ENCODE results near the gene APOBEC3A. TPM values are rescaled to one million over a fixed set of nuclear protein-coding genes. Genes with fewer than 3 reads are reported as not detected.
"Not testable (repeated sequence)": the region's sequence is repeated elsewhere in the genome, so short reads cannot be mapped to it uniquely, and the experiment has no call there.

The APOBEC3A gene
- total RNA-seq, 1 donor from 2014 or later: not detected

DNA sequence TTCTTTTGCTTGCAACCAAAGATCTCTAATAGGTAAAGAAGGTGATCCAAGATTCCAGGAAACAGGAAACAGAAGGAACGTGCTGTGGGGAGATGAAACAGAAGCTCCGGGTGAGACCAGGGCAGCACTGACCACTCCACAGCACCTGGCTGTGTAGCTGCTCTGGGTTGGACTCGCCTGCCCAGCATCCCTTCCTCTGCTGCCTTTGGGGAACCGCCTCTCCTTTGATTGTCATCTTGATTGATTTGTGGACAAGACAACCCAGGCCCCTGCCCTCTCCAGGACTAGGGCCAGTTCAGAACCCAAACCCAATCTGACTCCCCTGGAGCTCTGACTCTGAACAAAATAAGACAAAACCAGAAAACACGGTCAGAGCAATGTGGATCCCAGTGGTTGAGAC lies 14.7 kb upstream of the APOBEC3A start:
- H3K4me3 Mint-ChIP-seq (ENCODE audit: unreplicated experiment): no peak overlapping the region
- no peak for TF ChIP-seq CTCF (IDR thresholded peaks at IDR 0.05)

DNA sequence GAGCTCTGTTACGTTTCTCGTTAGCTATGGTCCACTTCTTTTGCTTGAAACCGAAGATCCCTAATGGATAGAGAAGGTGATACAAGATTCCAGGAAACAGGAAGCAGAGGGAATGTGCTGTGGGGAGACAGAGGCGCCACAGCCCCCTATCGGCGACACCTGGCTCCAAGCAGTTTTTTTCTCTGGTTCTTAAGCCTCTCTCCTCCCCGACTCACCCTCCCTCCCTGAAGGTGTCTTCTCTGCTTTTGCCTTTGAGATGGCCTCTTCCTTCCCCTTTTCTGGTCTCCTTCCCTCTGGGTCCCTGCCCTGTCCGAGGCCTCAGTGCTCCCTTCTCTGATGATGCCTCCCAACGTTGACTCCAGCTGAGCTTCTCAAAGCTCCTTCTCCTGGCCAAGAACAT lies 14.2 kb upstream of the APOBEC3A start:
- Mint-ChIP-seq H3K27ac (ENCODE audit: unreplicated experiment) (no peak overlapping the region), H3K4me3 (ENCODE audit: unreplicated experiment) (no peak overlapping the region), H3K27me3 (ENCODE audit: low read depth) (peaks cover 82% of the 10 kb centered on the region), H3K4me1 (ENCODE audit: low read depth) (no peaks in the 10 kb centered on the region), H3K36me3 (ENCODE audit: low read depth) (no peaks in the 10 kb centered on the region), H3K9me3 (ENCODE audit: low read depth) (no peaks in the 10 kb centered on the region)
- no peak for DNase-seq (ENCODE audit: low spot score)
- no peak for TF ChIP-seq CTCF (IDR thresholded peaks at IDR 0.05)

More for the DNA sequence above, 14.7 kb upstream of the APOBEC3A start:
- Mint-ChIP-seq H3K4me1 (ENCODE audit: low read depth) (no peaks in the 10 kb centered on the region), H3K27me3 (ENCODE audit: low read depth) (peaks cover 82% of the 10 kb centered on the region), H3K27ac (ENCODE audit: unreplicated experiment) (no peak overlapping the region), H3K9me3 (ENCODE audit: low read depth) (no peaks in the 10 kb centered on the region), H3K36me3 (ENCODE audit: low read depth) (no peaks in the 10 kb centered on the region)
- DNase-seq (ENCODE audit: low spot score): no peak

DNA sequence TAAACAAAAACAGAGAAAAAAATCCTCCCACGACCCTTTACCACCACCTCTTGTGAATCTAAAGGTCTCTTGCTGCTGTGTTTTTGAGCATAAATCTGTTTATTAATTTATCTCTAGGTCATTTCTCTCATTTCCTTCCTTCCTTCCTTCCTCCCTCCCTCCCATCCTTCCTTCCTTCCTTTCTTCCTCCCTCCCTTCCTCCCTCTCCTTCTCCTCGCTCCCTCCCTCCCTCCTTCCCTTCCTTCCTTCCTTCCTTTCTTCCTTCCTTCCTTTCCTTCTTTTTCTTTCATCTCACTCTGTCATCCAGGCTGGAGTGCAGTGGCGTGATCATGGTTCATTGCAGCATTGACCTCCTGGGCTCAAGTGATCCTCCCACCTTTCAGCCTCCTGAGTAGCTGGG lies 13.5 kb upstream of the APOBEC3A start:
- no peak overlapping the region for H3K4me3 Mint-ChIP-seq (ENCODE audit: unreplicated experiment)
- no peak for TF ChIP-seq CTCF (IDR thresholded peaks at IDR 0.05)
- no peaks in the 10 kb centered on the region for H3K4me1 Mint-ChIP-seq (ENCODE audit: low read depth)
- peaks cover 79% of the 10 kb centered on the region for H3K27me3 Mint-ChIP-seq (ENCODE audit: low read depth)
- no peak for DNase-seq (ENCODE audit: low spot score)
- no peaks in the 10 kb centered on the region for H3K9me3 Mint-ChIP-seq (ENCODE audit: low read depth)
- no peak overlapping the region for H3K27ac Mint-ChIP-seq (ENCODE audit: unreplicated experiment)
- peaks cover under 1% of the 10 kb centered on the region for H3K36me3 Mint-ChIP-seq (ENCODE audit: low read depth)

DNA sequence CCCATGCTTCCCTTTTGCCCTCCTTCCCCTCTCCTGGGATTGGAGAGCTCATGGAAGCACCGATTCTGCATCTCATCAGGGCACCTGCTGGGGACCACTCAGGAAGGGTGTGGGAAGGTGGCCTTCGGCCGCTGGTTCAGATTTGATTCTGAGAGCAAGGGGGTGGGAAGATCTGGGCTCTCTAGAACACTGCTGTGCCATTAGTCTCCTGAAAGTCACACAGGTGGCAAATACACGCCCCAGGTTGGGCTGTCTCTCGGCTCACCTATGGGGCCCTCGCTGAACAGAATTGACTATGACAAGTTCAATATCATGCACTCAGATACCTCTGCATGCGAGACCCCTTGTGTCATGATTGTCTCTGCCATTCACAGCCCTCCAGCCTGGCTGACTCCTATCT lies 12.8 kb upstream of the APOBEC3A start:
- DNase-seq (ENCODE audit: low spot score): no peak
- no peak overlapping the region for H3K4me3 Mint-ChIP-seq (ENCODE audit: unreplicated experiment)
- H3K4me1 Mint-ChIP-seq (ENCODE audit: low read depth): no peaks in the 10 kb centered on the region
- H3K27me3 Mint-ChIP-seq (ENCODE audit: low read depth): peaks cover 76% of the 10 kb centered on the region
- no peak overlapping the region for H3K27ac Mint-ChIP-seq (ENCODE audit: unreplicated experiment)
- no peak for TF ChIP-seq CTCF (IDR thresholded peaks at IDR 0.05)
- no peaks in the 10 kb centered on the region for H3K9me3 Mint-ChIP-seq (ENCODE audit: low read depth)
- H3K36me3 Mint-ChIP-seq (ENCODE audit: low read depth): peaks cover 1% of the 10 kb centered on the region

GRCh38 chr22:38945706-38946338 lies 11.6 kb upstream of the APOBEC3A start:
- H3K36me3 Mint-ChIP-seq (ENCODE audit: low read depth); H3K9me3 Mint-ChIP-seq (ENCODE audit: low read depth); H3K4me3 Mint-ChIP-seq (ENCODE audit: unreplicated experiment); H3K27ac Mint-ChIP-seq (ENCODE audit: unreplicated experiment); DNase-seq (ENCODE audit: low spot score); H3K4me1 Mint-ChIP-seq (ENCODE audit: low read depth): not testable (repeated sequence)
- peaks cover 75% of the 10 kb centered on the region for H3K27me3 Mint-ChIP-seq (ENCODE audit: low read depth)

DNA sequence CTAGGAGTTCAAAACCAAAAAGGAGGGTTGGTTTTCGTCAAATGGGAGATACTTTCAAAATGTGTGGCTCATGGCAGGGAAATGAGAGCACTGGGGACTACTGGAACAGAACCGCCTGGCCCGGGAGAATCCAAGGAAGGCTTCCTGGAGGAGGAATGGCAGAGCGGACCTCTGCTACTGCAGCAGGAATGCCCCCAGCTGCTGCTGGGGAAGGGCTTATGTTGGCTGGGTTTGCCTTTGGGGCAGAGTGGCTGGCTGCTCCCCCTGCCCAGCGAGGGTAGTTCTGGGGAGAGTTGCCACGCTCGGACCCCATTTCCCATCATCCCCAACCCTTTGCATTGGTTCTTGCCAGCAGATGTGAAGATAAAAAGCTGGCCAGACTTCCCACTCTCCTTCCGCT lies 10.6 kb upstream of the APOBEC3A start:
- Mint-ChIP-seq H3K36me3 (ENCODE audit: low read depth) (peaks cover 1% of the 10 kb centered on the region), H3K27me3 (ENCODE audit: low read depth) (peaks cover 76% of the 10 kb centered on the region), H3K9me3 (ENCODE audit: low read depth) (no peaks in the 10 kb centered on the region), H3K4me3 (ENCODE audit: unreplicated experiment) (no peak overlapping the region), H3K27ac (ENCODE audit: unreplicated experiment) (no peak overlapping the region), H3K4me1 (ENCODE audit: low read depth) (no peaks in the 10 kb centered on the region)
- TF ChIP-seq CTCF (IDR thresholded peaks at IDR 0.05): no peak
- no peak for DNase-seq (ENCODE audit: low spot score)
